ENCODE measurements around the gene WDR86.

DNA sequence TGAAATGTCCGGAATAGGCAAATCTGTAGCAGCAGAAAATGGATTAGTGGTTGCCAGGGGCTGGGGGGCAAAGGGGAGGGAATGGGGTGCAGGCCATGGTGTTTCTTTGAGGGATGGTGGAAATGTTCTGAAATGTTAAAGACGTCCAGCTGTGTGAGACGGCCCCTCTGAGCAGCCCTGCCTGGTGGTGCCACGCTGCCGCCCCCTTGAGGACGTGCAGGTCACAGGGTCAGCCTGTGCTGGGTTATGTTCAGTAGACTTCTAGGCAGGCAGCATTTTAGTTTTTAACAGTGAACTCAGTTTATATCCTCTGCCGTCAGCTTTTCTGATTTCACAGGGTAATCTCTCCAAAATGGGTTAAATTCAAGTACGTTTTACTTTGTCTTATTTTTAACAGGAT lies 58.8 kb downstream of the WDR86 start:
- TF ChIP-seq, protein P1, sequence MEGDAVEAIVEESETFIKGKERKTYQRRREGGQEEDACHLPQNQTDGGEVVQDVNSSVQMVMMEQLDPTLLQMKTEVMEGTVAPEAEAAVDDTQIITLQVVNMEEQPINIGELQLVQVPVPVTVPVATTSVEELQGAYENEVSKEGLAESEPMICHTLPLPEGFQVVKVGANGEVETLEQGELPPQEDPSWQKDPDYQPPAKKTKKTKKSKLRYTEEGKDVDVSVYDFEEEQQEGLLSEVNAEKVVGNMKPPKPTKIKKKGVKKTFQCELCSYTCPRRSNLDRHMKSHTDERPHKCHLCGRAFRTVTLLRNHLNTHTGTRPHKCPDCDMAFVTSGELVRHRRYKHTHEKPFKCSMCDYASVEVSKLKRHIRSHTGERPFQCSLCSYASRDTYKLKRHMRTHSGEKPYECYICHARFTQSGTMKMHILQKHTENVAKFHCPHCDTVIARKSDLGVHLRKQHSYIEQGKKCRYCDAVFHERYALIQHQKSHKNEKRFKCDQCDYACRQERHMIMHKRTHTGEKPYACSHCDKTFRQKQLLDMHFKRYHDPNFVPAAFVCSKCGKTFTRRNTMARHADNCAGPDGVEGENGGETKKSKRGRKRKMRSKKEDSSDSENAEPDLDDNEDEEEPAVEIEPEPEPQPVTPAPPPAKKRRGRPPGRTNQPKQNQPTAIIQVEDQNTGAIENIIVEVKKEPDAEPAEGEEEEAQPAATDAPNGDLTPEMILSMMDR (IDR thresholded peaks at IDR 0.05), result no peak
- TF ChIP-seq POLR2AphosphoS5 (IDR thresholded peaks at IDR 0.05) (no peak), POLR2A (IDR thresholded peaks at IDR 0.05; ENCODE audit: low read depth) (no peak), EP300 (IDR thresholded peaks at IDR 0.05) (no peak)

All from esophagus muscularis mucosa (tissue), 4 donors.